Measurements from ENCODE around the gene TMEM170B. TPM values are rescaled to one million over a fixed set of nuclear protein-coding genes. Genes with fewer than 3 reads are reported as not detected.

TMEM170B gene
- total and polyA plus RNA-seq, 5 donors from 2014 or later: 0.06 to 0.27 (median 0.21) TPM; not detected in 1

- no peaks in the 10 kb centered on the region for H3K36me3 Mint-ChIP-seq
- Histone ChIP-seq H3K9me3 (ENCODE audit: control insufficient read depth in 2 of 2, low read length in 2 of 2) (no peaks in the 10 kb centered on the region), H3K36me3 (ENCODE audit: control insufficient read depth, insufficient read depth, low read length) (no peaks in the 10 kb centered on the region), H3K4me3 (ENCODE audit: low read depth, low read length) (no peak overlapping the region), H3K27me3 (ENCODE audit: control insufficient read depth, insufficient read depth, low read length) (no peaks in the 10 kb centered on the region), H3K4me1 (ENCODE audit: control insufficient read depth, insufficient read depth, low read length, poor library complexity, severe bottlenecking) (no peaks in the 10 kb centered on the region), H3K27ac (ENCODE audit: insufficient read depth, low read length, poor library complexity, severe bottlenecking) (no peak overlapping the region)
- peaks cover 11% of the 10 kb centered on the region for H3K27me3 Mint-ChIP-seq
- H3K4me3 Mint-ChIP-seq: no peak overlapping the region
- no peaks in the 10 kb centered on the region for H3K4me1 Mint-ChIP-seq
- no peak overlapping the region for H3K27ac Mint-ChIP-seq
- DNase-seq (no peak), ATAC-seq (ENCODE audit: low read depth in 2 of 2) (no peak)
- no peaks in the 10 kb centered on the region for H3K9me3 Mint-ChIP-seq
Observed at GRCh38 chr6:11609324-11610071, 71.9 kb downstream of the TMEM170B start.

- Mint-ChIP-seq H3K4me1 (no peaks in the 10 kb centered on the region), H3K4me3 (no peak overlapping the region), H3K9me3 (no peaks in the 10 kb centered on the region), H3K27ac (no peak overlapping the region), H3K27me3 (no peaks in the 10 kb centered on the region), H3K36me3 (no peaks in the 10 kb centered on the region)
- Histone ChIP-seq H3K27ac (ENCODE audit: insufficient read depth, low read length, poor library complexity, severe bottlenecking) (no peak overlapping the region), H3K4me1 (ENCODE audit: control insufficient read depth, insufficient read depth, low read length, poor library complexity, severe bottlenecking) (no peaks in the 10 kb centered on the region), H3K27me3 (ENCODE audit: control insufficient read depth, insufficient read depth, low read length) (no peaks in the 10 kb centered on the region), H3K4me3 (ENCODE audit: low read depth, low read length) (no peak overlapping the region), H3K36me3 (ENCODE audit: control insufficient read depth, insufficient read depth, low read length) (no peaks in the 10 kb centered on the region), H3K9me3 (ENCODE audit: control insufficient read depth in 2 of 2, low read length in 2 of 2) (no peaks in the 10 kb centered on the region)
- DNase-seq (no peak), ATAC-seq (ENCODE audit: low read depth in 2 of 2) (no peak)
Observed at GRCh38 chr6:11613336-11613735, 75.8 kb downstream of the TMEM170B start.

- Mint-ChIP-seq H3K36me3 (no peaks in the 10 kb centered on the region), H3K27me3 (no peaks in the 10 kb centered on the region), H3K9me3 (no peaks in the 10 kb centered on the region), H3K27ac (no peak overlapping the region), H3K4me3 (no peak overlapping the region), H3K4me1 (no peaks in the 10 kb centered on the region)
- DNase-seq: no peak
- no peak overlapping the region for H3K4me3 ChIP-seq (ENCODE audit: low read depth, low read length)
- no peak overlapping the region for H3K27ac ChIP-seq (ENCODE audit: insufficient read depth, low read length, poor library complexity, severe bottlenecking)
- no peaks in the 10 kb centered on the region for H3K36me3 ChIP-seq (ENCODE audit: control insufficient read depth, insufficient read depth, low read length)
- H3K27me3 ChIP-seq (ENCODE audit: control insufficient read depth, insufficient read depth, low read length): no peaks in the 10 kb centered on the region
- no peak for ATAC-seq (ENCODE audit: low read depth in 2 of 2)
- no peaks in the 10 kb centered on the region for H3K4me1 ChIP-seq (ENCODE audit: control insufficient read depth, insufficient read depth, low read length, poor library complexity, severe bottlenecking)
- H3K9me3 ChIP-seq (ENCODE audit: control insufficient read depth in 2 of 2, low read length in 2 of 2): no peaks in the 10 kb centered on the region
Observed at GRCh38 chr6:11613858-11614257, 76.3 kb downstream of the TMEM170B start.

- no peak overlapping the region for H3K27ac ChIP-seq (ENCODE audit: insufficient read depth, low read length, poor library complexity, severe bottlenecking)
- no peaks in the 10 kb centered on the region for H3K9me3 Mint-ChIP-seq
- H3K4me1 Mint-ChIP-seq: no peaks in the 10 kb centered on the region
Observed at GRCh38 chr6:11614534-11615213, 77.1 kb downstream of the TMEM170B start.

GRCh38 chr6:11615214-11615602 lies 77.7 kb downstream of the TMEM170B start:
- H3K27ac Mint-ChIP-seq: no peak overlapping the region
- ATAC-seq (ENCODE audit: low read depth in 2 of 2): no peak
- Histone ChIP-seq H3K4me1 (ENCODE audit: control insufficient read depth, insufficient read depth, low read length, poor library complexity, severe bottlenecking) (no peaks in the 10 kb centered on the region), H3K27ac (ENCODE audit: insufficient read depth, low read length, poor library complexity, severe bottlenecking) (no peak overlapping the region), H3K9me3 (ENCODE audit: control insufficient read depth in 2 of 2, low read length in 2 of 2) (no peaks in the 10 kb centered on the region), H3K27me3 (ENCODE audit: control insufficient read depth, insufficient read depth, low read length) (no peaks in the 10 kb centered on the region), H3K4me3 (ENCODE audit: low read depth, low read length) (no peak overlapping the region), H3K36me3 (ENCODE audit: control insufficient read depth, insufficient read depth, low read length) (no peaks in the 10 kb centered on the region)
- no peak overlapping the region for H3K4me3 Mint-ChIP-seq
- no peak for DNase-seq
- no peaks in the 10 kb centered on the region for H3K4me1 Mint-ChIP-seq
- H3K27me3 Mint-ChIP-seq: no peaks in the 10 kb centered on the region
- H3K36me3 Mint-ChIP-seq: no peaks in the 10 kb centered on the region
- H3K9me3 Mint-ChIP-seq: no peaks in the 10 kb centered on the region

More at GRCh38 chr6:11614534-11615213, 77.1 kb downstream of the TMEM170B start:
- Histone ChIP-seq H3K4me1 (ENCODE audit: control insufficient read depth, insufficient read depth, low read length, poor library complexity, severe bottlenecking) (no peaks in the 10 kb centered on the region), H3K9me3 (ENCODE audit: control insufficient read depth in 2 of 2, low read length in 2 of 2) (no peaks in the 10 kb centered on the region), H3K4me3 (ENCODE audit: low read depth, low read length) (no peak overlapping the region), H3K36me3 (ENCODE audit: control insufficient read depth, insufficient read depth, low read length) (no peaks in the 10 kb centered on the region), H3K27me3 (ENCODE audit: control insufficient read depth, insufficient read depth, low read length) (no peaks in the 10 kb centered on the region)
- H3K4me3 Mint-ChIP-seq: no peak overlapping the region
- H3K27me3 Mint-ChIP-seq: no peaks in the 10 kb centered on the region
- DNase-seq: no peak
- ATAC-seq (ENCODE audit: low read depth in 2 of 2): no peak
- H3K27ac Mint-ChIP-seq: no peak overlapping the region
- H3K36me3 Mint-ChIP-seq: no peaks in the 10 kb centered on the region

GRCh38 chr6:11616200-11616611 lies 78.7 kb downstream of the TMEM170B start:
- H3K4me1 Mint-ChIP-seq: no peaks in the 10 kb centered on the region
- Histone ChIP-seq H3K4me3 (ENCODE audit: low read depth, low read length) (no peak overlapping the region), H3K4me1 (ENCODE audit: control insufficient read depth, insufficient read depth, low read length, poor library complexity, severe bottlenecking) (no peaks in the 10 kb centered on the region), H3K27me3 (ENCODE audit: control insufficient read depth, insufficient read depth, low read length) (no peaks in the 10 kb centered on the region), H3K36me3 (ENCODE audit: control insufficient read depth, insufficient read depth, low read length) (no peaks in the 10 kb centered on the region), H3K27ac (ENCODE audit: insufficient read depth, low read length, poor library complexity, severe bottlenecking) (no peak overlapping the region), H3K9me3 (ENCODE audit: control insufficient read depth in 2 of 2, low read length in 2 of 2) (no peaks in the 10 kb centered on the region)
- ATAC-seq (ENCODE audit: low read depth in 2 of 2): no peak
- no peak for DNase-seq
- no peaks in the 10 kb centered on the region for H3K36me3 Mint-ChIP-seq
- H3K4me3 Mint-ChIP-seq: no peak overlapping the region
- H3K27me3 Mint-ChIP-seq: no peaks in the 10 kb centered on the region
- H3K27ac Mint-ChIP-seq: no peak overlapping the region
- H3K9me3 Mint-ChIP-seq: no peaks in the 10 kb centered on the region

- H3K4me1 ChIP-seq (ENCODE audit: control insufficient read depth, insufficient read depth, low read length, poor library complexity, severe bottlenecking): no peaks in the 10 kb centered on the region
- peaks cover 0 to 1% (median 0%) of the 10 kb centered on the region in 7 donors for H3K9me3 Mint-ChIP-seq
- no peak overlapping the region for H3K4me3 Mint-ChIP-seq
- H3K27ac Mint-ChIP-seq: no peak overlapping the region
- no peak overlapping the region for H3K27ac ChIP-seq (ENCODE audit: insufficient read depth, low read length, poor library complexity, severe bottlenecking)
- no peaks in the 10 kb centered on the region for H3K9me3 ChIP-seq (ENCODE audit: control insufficient read depth in 2 of 2, low read length in 2 of 2)
- H3K27me3 ChIP-seq (ENCODE audit: control insufficient read depth, insufficient read depth, low read length): no peaks in the 10 kb centered on the region
- no peak overlapping the region for H3K4me3 ChIP-seq (ENCODE audit: low read depth, low read length)
- DNase-seq (peak in 1 of 3 donors; percentile 43), ATAC-seq (ENCODE audit: low read depth in 2 of 2) (peak in 1 of 2 donors; percentile 37)
- H3K27me3 Mint-ChIP-seq: peaks cover 5% of the 10 kb centered on the region
- no peaks in the 10 kb centered on the region for H3K4me1 Mint-ChIP-seq
- no peaks in the 10 kb centered on the region for H3K36me3 Mint-ChIP-seq
- H3K36me3 ChIP-seq (ENCODE audit: control insufficient read depth, insufficient read depth, low read length): no peaks in the 10 kb centered on the region
Observed at GRCh38 chr6:11618533-11618932, 81.0 kb downstream of the TMEM170B start.

- no peaks in the 10 kb centered on the region for H3K27me3 ChIP-seq (ENCODE audit: control insufficient read depth, insufficient read depth, low read length)
- H3K4me3 Mint-ChIP-seq: no peak overlapping the region
- H3K9me3 ChIP-seq (ENCODE audit: control insufficient read depth in 2 of 2, low read length in 2 of 2): no peaks in the 10 kb centered on the region
- peak overlapping the region in 1 of 3 donors; percentile 73 for H3K27ac Mint-ChIP-seq
- no peaks in the 10 kb centered on the region for H3K4me1 Mint-ChIP-seq
- no peak overlapping the region for H3K4me3 ChIP-seq (ENCODE audit: low read depth, low read length)
- no peak overlapping the region for H3K27ac ChIP-seq (ENCODE audit: insufficient read depth, low read length, poor library complexity, severe bottlenecking)
- no peaks in the 10 kb centered on the region for H3K4me1 ChIP-seq (ENCODE audit: control insufficient read depth, insufficient read depth, low read length, poor library complexity, severe bottlenecking)
- no peak for DNase-seq
- no peak for ATAC-seq (ENCODE audit: low read depth in 2 of 2)
- peaks cover 5% of the 10 kb centered on the region for H3K27me3 Mint-ChIP-seq
- no peaks in the 10 kb centered on the region for H3K36me3 Mint-ChIP-seq
- no peaks in the 10 kb centered on the region for H3K36me3 ChIP-seq (ENCODE audit: control insufficient read depth, insufficient read depth, low read length)
- H3K9me3 Mint-ChIP-seq: peaks cover 0 to 1% (median 0%) of the 10 kb centered on the region in 7 donors
Observed at GRCh38 chr6:11621119-11621518, 83.6 kb downstream of the TMEM170B start.
